HCT116 (cell line): ENCODE data around the gene DOCK2. TPM values are rescaled to one million over a fixed set of nuclear protein-coding genes. Genes with fewer than 3 reads are reported as not detected.

Source experiments
- ATAC-seq: fragments of 200-7000 bp; cut with Tn5 transposase; 2 replicates; pipeline ENCODE4 v1.9.1; 2020; ENCODE audit warnings: mild to moderate bottlenecking, moderate library complexity
- BruUV-seq: library from RNA; stranded (reverse); fragments of 400-500 nt; replicated peaks from 2 replicates; lab custom pipeline; 2021; lab: Mats Ljungman, UMichigan
- CTCF ChIA-PET: fragments of 300-600 bp; sonication (Branson Sonifier 250); formaldehyde crosslinking; loops from one replicate; lab custom pipeline; 2021; ENCODE audit warnings: antibody characterized with exemption; lab: Charles Lee
- POLR2A ChIA-PET: fragments of 300-600, 350-600 bp; sonication (Branson Sonifier 250); formaldehyde crosslinking; loops from one replicate; lab custom pipeline; 2021; ENCODE audit warnings: antibody characterized with exemption; lab: Charles Lee
- RAD21 ChIA-PET, 2 experiments: fragments of 300-600 bp; sonication (Branson Sonifier 250); formaldehyde crosslinking; loops; one replicate each; lab custom pipeline; 2023; ENCODE audit warnings: low total read pairs in 2 of 2; ENCODE audit not compliant: uncharacterized antibody in 2 of 2, unreplicated experiment in 2 of 2, low non-redundant PET in 1 of 2; lab: Charles Lee
- DNase-seq: peaks from one replicate; pipeline ENCODE4 v3.0.0-alpha.2; 2010; ENCODE audit warnings: low read depth, low spot score
- H2AFZ ChIP-seq: fragments of 200-600 bp; shearing (Covaris generic), sonication (generic); 2 replicates; pipeline ENCODE4 v1.6.1; 2017; ENCODE audit warnings: low read depth, mixed run types, mixed read lengths, antibody characterized with exemption, low read length; ENCODE audit not compliant: poor library complexity, severe bottlenecking
- H3K27ac ChIP-seq: 2 replicates; pipeline ENCODE4 v1.5.1; 2012; ENCODE audit warnings: low read depth, low read length
- H3K27me3 ChIP-seq: fragments of 200-600 bp; sonication (generic); 2 replicates; pipeline ENCODE4 v1.6.1; 2016; ENCODE audit warnings: mixed run types, low read length, mixed read lengths; ENCODE audit not compliant: insufficient read depth
- H3K36me3 ChIP-seq, 2 experiments: fragments of 200-500 bp in 1 of 2; fragments of 200-600 bp in 1 of 2; sonication (Bioruptor generic) in 1 of 2; sonication (generic) in 1 of 2; 2 replicates each; pipeline versions ENCODE4 v1.5.1 to v1.6.1; 2014 to 2016; ENCODE audit warnings: low read length in 2 of 2, inconsistent platforms in 1 of 2, mixed read lengths in 1 of 2, mixed run types in 1 of 2; ENCODE audit not compliant: insufficient read depth in 2 of 2, control insufficient read depth in 1 of 2
- H3K4me1 ChIP-seq, 2 experiments: fragments of 200-600 bp in 1 of 2; sonication (generic) in 1 of 2; 2 replicates each; pipeline versions ENCODE4 v1.5.1 to v1.6.1; 2012 to 2017; ENCODE audit warnings: low read length in 2 of 2, inconsistent platforms in 1 of 2, mild to moderate bottlenecking in 1 of 2, mixed read lengths in 1 of 2, mixed run types in 1 of 2, moderate library complexity in 1 of 2; ENCODE audit not compliant: insufficient read depth in 2 of 2, control insufficient read depth in 1 of 2
- H3K4me2 ChIP-seq: fragments of 200-600 bp; sonication (generic); 2 replicates; pipeline ENCODE4 v1.6.1; 2017; ENCODE audit warnings: mixed run types, low read length, mixed read lengths
- H3K4me3 ChIP-seq, 2 experiments: fragments of 200-600 bp in 1 of 2; sonication (generic) in 1 of 2; replicated peaks in 1 of 2; 2 replicates each; pipeline ENCODE4 v1.5.1; 2011 to 2016; ENCODE audit warnings: low read length in 2 of 2, control low read depth in 1 of 2, low read depth in 1 of 2, mild to moderate bottlenecking in 1 of 2, mixed read lengths in 1 of 2, mixed run types in 1 of 2
- H3K79me2 ChIP-seq: fragments of 200-600 bp; sonication (generic); 2 replicates; pipeline ENCODE4 v1.6.1; 2017; ENCODE audit warnings: mild to moderate bottlenecking, mixed run types, low read length, moderate library complexity, mixed read lengths; ENCODE audit not compliant: insufficient read depth
- H3K9ac ChIP-seq: fragments of 200-600 bp; sonication (generic); 2 replicates; pipeline ENCODE4 v1.6.1; 2016; ENCODE audit warnings: low read length, mixed read lengths
- H3K9me2 ChIP-seq: fragments of 200-600 bp; sonication (generic), shearing (Covaris generic); 2 replicates; pipeline ENCODE4 v1.6.1; 2017; ENCODE audit warnings: mixed run types, mild to moderate bottlenecking, moderate library complexity; ENCODE audit not compliant: insufficient read depth
- H3K9me3 ChIP-seq, 2 experiments: fragments of 200-500 bp in 1 of 2; fragments of 200-600 bp in 1 of 2; sonication (Bioruptor generic) in 1 of 2; sonication (generic) in 1 of 2; 2 replicates each; pipeline ENCODE4 v1.6.1; 2014 to 2017; ENCODE audit warnings: low read length in 2 of 2, mixed read lengths in 2 of 2, inconsistent platforms in 1 of 2, low read depth in 1 of 2, mild to moderate bottlenecking in 1 of 2, mixed run types in 1 of 2, moderate library complexity in 1 of 2; ENCODE audit not compliant: control insufficient read depth in 1 of 2, insufficient read depth in 1 of 2
- H4K20me1 ChIP-seq: fragments of 200-600 bp; sonication (generic), shearing (Covaris generic); 2 replicates; pipeline ENCODE4 v1.6.1; 2017; ENCODE audit warnings: mixed run types, mild to moderate bottlenecking, moderate library complexity; ENCODE audit not compliant: insufficient read depth
- CEBPB ChIP-seq: IDR thresholded peaks from 2 replicates; pipeline ENCODE4 v1.6.1; 2012; ENCODE audit warnings: low read depth
- CTCF ChIP-seq, 3 experiments: fragments of 200-600 bp in 1 of 3; sonication (generic) in 1 of 3; IDR thresholded peaks in 2 of 3; conservative IDR thresholded peaks in 1 of 3; 2 replicates each; pipeline ENCODE4 v1.5.1; 2012 to 2017; ENCODE audit warnings: low read depth in 2 of 3, low read length in 2 of 3, antibody characterized with exemption in 1 of 3, borderline replicate concordance in 1 of 3, control low read depth in 1 of 3, mild to moderate bottlenecking in 1 of 3, mixed read lengths in 1 of 3, mixed run types in 1 of 3, moderate library complexity in 1 of 3; ENCODE audit not compliant: insufficient read depth in 1 of 3
- EGR1 ChIP-seq: IDR thresholded peaks from 2 replicates; pipeline ENCODE4 v1.6.1; 2012; ENCODE audit warnings: low read depth
- FOSL1 ChIP-seq: IDR thresholded peaks from 2 replicates; pipeline ENCODE4 v1.6.1; 2012; ENCODE audit warnings: low read depth
- MAX ChIP-seq: IDR thresholded peaks from 2 replicates; pipeline ENCODE4 v1.6.1; 2012
- POLR2A ChIP-seq: IDR thresholded peaks from 2 replicates; pipeline ENCODE4 v1.7.0; 2011; ENCODE audit warnings: borderline replicate concordance; ENCODE audit not compliant: insufficient read depth, insufficient read length; ENCODE audit errors: extremely low read depth
- REST ChIP-seq: IDR thresholded peaks from 2 replicates; pipeline ENCODE4 v1.6.1; 2012; ENCODE audit warnings: low read depth
- SIN3A ChIP-seq: IDR thresholded peaks from 2 replicates; pipeline ENCODE4 v1.6.1; 2012; ENCODE audit warnings: low read depth
- SP1 ChIP-seq: IDR thresholded peaks from 2 replicates; pipeline ENCODE4 v1.6.1; 2012; ENCODE audit warnings: low read depth
- YY1 ChIP-seq: IDR thresholded peaks from 2 replicates; pipeline ENCODE4 v1.6.1; 2011; ENCODE audit warnings: low read length, low read depth, moderate library complexity, mild to moderate bottlenecking; ENCODE audit not compliant: insufficient replicate concordance; ENCODE audit errors: extremely low read depth
- ZFX ChIP-seq: fragments of 450-650 bp; IDR thresholded peaks from 2 replicates; pipeline ENCODE4 v1.6.1; 2017
- ZNF274 ChIP-seq: fragments of 200-500 bp; sonication (Bioruptor generic); IDR thresholded peaks from 2 replicates; pipeline ENCODE4 v1.6.1; 2014; ENCODE audit warnings: mild to moderate bottlenecking, low read depth, low read length, inconsistent platforms
- intact Hi-C: fragments of 100-400 bp; cut with micrococcal nuclease; formaldehyde crosslinking; loops from 2 replicates; pipeline ENCODE4 v1.10.0; 2022
- total RNA-seq: library from RNA; stranded (reverse); gene quantifications from one replicate; pipeline ENCODE4 v1.2.1, GENCODE V29; 2021; ENCODE audit not compliant: unreplicated experiment

DOCK2 gene
- total RNA-seq, 1 experiment from 2014 or later: 0.89 TPM

GRCh38 chr5:169652057-169652456 is 15.0 kb downstream of the DOCK2 start:
- no peak for ATAC-seq
- H3K79me2 ChIP-seq: no peaks in the 10 kb centered on the region
- no peak overlapping the region for H3K4me2 ChIP-seq
- POLR2A ChIA-PET: no interaction called here
- H3K9me2 ChIP-seq: no peaks in the 10 kb centered on the region
- H2AFZ ChIP-seq: no peak overlapping the region
- RAD21 ChIA-PET: no interaction called here
- H3K9me3 ChIP-seq: no peaks in the 10 kb centered on the region
- no peak overlapping the region for H3K4me3 ChIP-seq
- H3K9ac ChIP-seq: no peak overlapping the region
- DNase-seq: no peak
- no peaks in the 10 kb centered on the region for H3K4me1 ChIP-seq
- no peak for TF ChIP-seq FOSL1
- TF ChIP-seq SP1: no peak
- TF ChIP-seq POLR2A: no peak
- no peak for TF ChIP-seq YY1
- no peak for TF ChIP-seq CEBPB
- no peaks in the 10 kb centered on the region for H3K36me3 ChIP-seq
- H4K20me1 ChIP-seq: no peaks in the 10 kb centered on the region
- H3K27ac ChIP-seq: no peak overlapping the region
- BruUV-seq: no TSS peak
- peaks cover 22% of the 10 kb centered on the region for H3K27me3 ChIP-seq
- intact Hi-C loops: no loop called here
- CTCF ChIA-PET: no interaction called here

GRCh38 chr5:169653091-169653490 is 16.0 kb downstream of the DOCK2 start:
- ChIA-PET POLR2A (no interaction called here), RAD21 (no interaction called here), CTCF (no interaction called here)
- no peak for DNase-seq
- Histone ChIP-seq H3K4me3 (no peak overlapping the region), H3K4me1 (no peaks in the 10 kb centered on the region), H4K20me1 (no peaks in the 10 kb centered on the region), H3K9ac (no peak overlapping the region), H2AFZ (no peak overlapping the region), H3K27me3 (peaks cover 22% of the 10 kb centered on the region), H3K27ac (no peak overlapping the region), H3K9me2 (no peaks in the 10 kb centered on the region), H3K4me2 (no peak overlapping the region), H3K79me2 (no peaks in the 10 kb centered on the region), H3K36me3 (no peaks in the 10 kb centered on the region), H3K9me3 (no peaks in the 10 kb centered on the region)
- BruUV-seq: no TSS peak
- intact Hi-C loops: no loop called here
- no peak for ATAC-seq
- no peak for TF ChIP-seq ZFX
- no peak for TF ChIP-seq CTCF (IDR thresholded peaks at IDR 0.05 in 2 of 3, conservative IDR thresholded peaks at IDR 0.05 in 1 of 3; ENCODE audit: borderline replicate concordance in 1 of 3, insufficient read depth in 1 of 3, low read depth in 2 of 3, low read length in 2 of 3)
- TF ChIP-seq EGR1: no peak
- TF ChIP-seq REST: no peak
- no peak for TF ChIP-seq SP1
- no peak for TF ChIP-seq SIN3A
- no peak for TF ChIP-seq MAX
- no peak for TF ChIP-seq ZNF274
- TF ChIP-seq YY1: no peak
